Epithelial cell of esophagus (primary cell): ENCODE results near the gene PRTN3.
"Not testable (repeated sequence)": the region's sequence is repeated elsewhere in the genome, so short reads cannot be mapped to it uniquely, and the experiment has no call there.

ENCODE experiments used
- DNase-seq: peaks from one replicate; pipeline ENCODE4 v3.0.0; 2010; ENCODE audit warnings: low read depth
- H3K4me3 ChIP-seq: 2 replicates; pipeline ENCODE4 v1.5.1; 2011; ENCODE audit warnings: mild to moderate bottlenecking, low read length, control low read depth
- TF ChIP-seq, protein P1 (sequence below): IDR thresholded peaks from 2 replicates; pipeline ENCODE4 v1.5.1; 2011; ENCODE audit warnings: low read depth, mild to moderate bottlenecking, low read length, control low read depth, inconsistent platforms; ENCODE audit not compliant: insufficient read depth; ENCODE audit errors: missing control alignments

The PRTN3 gene

DNA sequence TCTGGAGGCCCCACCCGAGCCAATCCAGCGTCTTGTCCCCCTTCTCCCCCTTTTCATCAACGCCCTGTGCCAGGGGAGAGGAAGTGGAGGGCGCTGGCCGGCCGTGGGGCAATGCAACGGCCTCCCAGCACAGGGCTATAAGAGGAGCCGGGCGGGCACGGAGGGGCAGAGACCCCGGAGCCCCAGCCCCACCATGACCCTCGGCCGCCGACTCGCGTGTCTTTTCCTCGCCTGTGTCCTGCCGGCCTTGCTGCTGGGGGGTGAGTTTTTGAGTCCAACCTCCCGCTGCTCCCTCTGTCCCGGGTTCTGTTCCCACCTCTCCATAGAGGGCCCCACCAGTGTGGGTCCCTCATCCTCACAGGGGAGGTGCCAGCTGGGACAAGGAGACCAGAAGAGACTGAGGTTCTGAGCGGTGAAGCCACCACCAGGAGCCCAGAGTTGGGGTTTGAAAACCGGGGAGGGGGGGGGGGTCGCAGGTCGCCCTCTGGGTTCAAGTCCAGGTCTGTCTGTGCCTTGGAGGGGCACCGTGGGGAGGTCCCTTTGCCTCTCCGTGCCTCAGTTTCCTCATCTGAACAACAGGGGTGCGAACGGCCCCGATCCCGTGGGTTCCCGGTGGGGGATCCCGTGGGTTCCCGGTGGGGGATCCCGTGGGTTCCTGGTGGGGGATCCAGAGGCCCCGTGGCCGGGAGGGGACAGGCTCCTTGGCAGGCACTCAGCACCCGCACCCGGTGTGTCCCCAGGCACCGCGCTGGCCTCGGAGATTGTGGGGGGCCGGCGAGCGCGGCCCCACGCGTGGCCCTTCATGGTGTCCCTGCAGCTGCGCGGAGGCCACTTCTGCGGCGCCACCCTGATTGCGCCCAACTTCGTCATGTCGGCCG lies 11.6 kb downstream of the PRTN3 start, which contains the start of gene ELANE:
Gene ELANE, plus strand, starts transcription at position 168 of the 878 bp plus-strand sequence. Its CDS starts 26 bp downstream, at position 194.
- TF ChIP-seq, protein P1, sequence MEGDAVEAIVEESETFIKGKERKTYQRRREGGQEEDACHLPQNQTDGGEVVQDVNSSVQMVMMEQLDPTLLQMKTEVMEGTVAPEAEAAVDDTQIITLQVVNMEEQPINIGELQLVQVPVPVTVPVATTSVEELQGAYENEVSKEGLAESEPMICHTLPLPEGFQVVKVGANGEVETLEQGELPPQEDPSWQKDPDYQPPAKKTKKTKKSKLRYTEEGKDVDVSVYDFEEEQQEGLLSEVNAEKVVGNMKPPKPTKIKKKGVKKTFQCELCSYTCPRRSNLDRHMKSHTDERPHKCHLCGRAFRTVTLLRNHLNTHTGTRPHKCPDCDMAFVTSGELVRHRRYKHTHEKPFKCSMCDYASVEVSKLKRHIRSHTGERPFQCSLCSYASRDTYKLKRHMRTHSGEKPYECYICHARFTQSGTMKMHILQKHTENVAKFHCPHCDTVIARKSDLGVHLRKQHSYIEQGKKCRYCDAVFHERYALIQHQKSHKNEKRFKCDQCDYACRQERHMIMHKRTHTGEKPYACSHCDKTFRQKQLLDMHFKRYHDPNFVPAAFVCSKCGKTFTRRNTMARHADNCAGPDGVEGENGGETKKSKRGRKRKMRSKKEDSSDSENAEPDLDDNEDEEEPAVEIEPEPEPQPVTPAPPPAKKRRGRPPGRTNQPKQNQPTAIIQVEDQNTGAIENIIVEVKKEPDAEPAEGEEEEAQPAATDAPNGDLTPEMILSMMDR: no peak
- no peak for DNase-seq
- no peak within 1 kb of the TSS for H3K4me3 ChIP-seq

DNA sequence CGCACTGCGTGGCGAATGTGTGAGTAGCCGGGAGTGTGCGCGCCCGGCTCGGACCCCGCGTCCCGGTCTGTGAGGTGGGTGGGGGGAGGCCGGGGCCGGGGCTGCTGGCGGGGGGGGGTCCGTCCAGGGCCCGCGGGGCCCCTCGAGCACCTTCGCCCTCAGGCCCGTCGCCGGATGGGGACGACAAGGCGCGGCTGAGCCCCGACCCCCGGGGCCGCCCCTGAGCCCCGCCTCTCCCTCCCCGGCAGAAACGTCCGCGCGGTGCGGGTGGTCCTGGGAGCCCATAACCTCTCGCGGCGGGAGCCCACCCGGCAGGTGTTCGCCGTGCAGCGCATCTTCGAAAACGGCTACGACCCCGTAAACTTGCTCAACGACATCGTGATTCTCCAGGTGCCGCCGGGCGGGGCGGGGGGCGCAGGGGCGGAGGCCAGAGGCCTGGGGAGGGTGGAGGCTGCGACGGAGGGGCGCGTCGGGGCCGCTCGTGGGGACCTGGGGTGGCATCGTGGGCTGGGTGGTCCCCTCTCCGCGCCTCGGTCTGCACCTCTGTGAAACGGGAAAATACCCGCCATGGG lies 12.3 kb downstream of the PRTN3 start:
- TF ChIP-seq, protein P1: no peak
- no peak for DNase-seq
- no peak overlapping the region for H3K4me3 ChIP-seq

DNA sequence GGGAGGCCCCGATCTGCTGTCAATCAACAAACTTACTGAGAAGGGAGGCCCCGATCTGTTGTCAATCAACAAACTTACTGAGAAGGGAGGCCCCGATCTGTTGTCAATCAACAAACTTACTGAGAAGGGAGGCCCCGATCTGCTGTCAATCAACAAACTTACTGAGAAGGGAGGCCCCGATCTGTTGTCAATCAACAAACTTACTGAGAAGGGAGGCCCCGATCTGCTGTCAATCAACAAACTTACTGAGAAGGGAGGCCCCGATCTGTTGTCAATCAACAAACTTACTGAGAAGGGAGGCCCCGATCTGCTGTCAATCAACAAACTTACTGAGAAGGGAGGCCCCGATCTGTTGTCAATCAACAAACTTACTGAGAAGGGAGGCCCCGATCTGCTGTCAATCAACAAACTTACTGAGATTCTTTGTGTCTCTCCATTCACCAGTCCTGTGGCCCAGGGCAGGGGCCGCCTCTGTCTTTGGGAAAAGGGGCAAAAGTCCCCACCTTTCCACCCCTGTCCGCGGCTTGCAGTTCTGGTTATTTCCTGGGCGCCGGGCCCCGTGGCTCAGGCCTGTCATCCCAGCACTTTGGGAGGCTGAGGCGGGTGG lies 12.9 kb downstream of the PRTN3 start:
- not testable (repeated sequence) for DNase-seq, H3K4me3 ChIP-seq

DNA sequence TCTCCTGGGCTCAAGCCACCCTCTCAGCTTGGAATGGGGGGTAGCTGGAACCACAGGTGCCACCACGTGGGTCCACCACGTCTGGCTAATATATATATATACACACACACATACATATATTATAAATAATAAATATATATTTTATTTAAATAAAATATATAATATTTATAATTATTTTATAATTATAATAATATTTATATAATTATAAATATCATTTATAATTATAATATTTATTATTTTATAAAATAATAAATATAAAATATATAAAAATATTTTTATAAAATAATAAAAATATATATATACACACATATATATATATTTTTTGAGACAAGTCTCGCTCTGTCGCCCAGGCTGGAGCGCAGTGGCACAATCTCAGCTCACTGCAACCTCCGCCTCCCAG lies 13.8 kb downstream of the PRTN3 start:
- no peak overlapping the region for H3K4me3 ChIP-seq
- DNase-seq: no peak
- TF ChIP-seq, protein P1: no peak

DNA sequence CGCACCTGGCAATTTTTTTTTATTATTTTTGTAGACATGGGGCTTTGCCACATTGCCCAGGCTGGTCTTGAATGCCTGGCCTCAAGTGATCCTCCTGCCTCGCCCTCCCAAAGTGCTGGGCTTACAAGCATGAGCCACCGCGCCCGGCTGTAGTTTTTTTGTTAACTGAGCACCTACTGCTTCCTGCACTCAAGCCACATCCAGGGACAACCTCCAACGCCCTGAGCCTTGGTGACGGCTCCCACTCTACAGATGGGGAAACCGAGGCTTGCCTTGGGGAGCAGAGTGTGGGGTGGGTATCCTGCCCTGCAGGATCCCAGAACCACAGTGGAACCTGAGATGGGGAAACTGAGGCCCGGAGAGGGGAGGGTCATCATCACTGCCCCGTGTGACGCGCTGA lies 14.3 kb downstream of the PRTN3 start:
- no peak overlapping the region for H3K4me3 ChIP-seq
- TF ChIP-seq, protein P1: no peak
- no peak for DNase-seq

DNA sequence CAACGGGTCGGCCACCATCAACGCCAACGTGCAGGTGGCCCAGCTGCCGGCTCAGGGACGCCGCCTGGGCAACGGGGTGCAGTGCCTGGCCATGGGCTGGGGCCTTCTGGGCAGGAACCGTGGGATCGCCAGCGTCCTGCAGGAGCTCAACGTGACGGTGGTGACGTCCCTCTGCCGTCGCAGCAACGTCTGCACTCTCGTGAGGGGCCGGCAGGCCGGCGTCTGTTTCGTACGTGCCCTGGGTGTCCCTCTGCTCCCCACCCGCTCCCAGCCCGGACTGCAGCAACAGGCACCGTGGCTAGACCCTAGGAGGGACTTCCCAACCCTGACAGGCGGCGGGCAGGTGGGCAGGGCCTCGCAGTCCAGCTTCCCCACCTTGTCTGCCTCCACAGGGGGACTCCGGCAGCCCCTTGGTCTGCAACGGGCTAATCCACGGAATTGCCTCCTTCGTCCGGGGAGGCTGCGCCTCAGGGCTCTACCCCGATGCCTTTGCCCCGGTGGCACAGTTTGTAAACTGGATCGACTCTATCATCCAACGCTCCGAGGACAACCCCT lies 14.8 kb downstream of the PRTN3 start:
- no peak overlapping the region for H3K4me3 ChIP-seq
- no peak for DNase-seq
- TF ChIP-seq, protein P1: no peak

DNA sequence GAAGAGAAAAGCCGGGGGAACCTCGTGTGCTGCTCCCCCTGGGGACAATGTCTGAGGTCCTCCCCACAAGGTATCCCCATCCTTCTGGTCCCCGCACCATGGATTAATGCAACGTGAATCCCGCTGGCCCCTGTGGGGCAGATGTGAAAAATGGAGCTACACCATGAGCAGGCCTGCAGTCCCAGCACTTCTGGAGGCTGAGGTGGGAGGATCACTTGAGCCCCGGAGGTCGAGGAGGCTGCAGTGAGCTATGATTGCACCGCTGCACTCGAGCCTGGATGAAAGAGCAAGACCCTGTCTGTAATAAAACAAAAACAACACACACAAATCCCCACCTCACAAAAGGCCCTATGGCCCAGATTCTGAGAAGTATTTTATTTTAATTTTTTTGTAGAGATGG lies 17.5 kb downstream of the PRTN3 start:
- TF ChIP-seq, protein P1: no peak
- H3K4me3 ChIP-seq: no peak overlapping the region
- no peak for DNase-seq
